ENCODE measurements around the gene CLPX.
"Not testable (repeated sequence)": the region's sequence is repeated elsewhere in the genome, so short reads cannot be mapped to it uniquely, and the experiment has no call there.

Gene CLPX

GRCh38 chr15:65184868-65185717 lies at the start of gene CLPX:
TSS of gene CLPX (minus strand) at chr15:65185342. CDS start at chr15:65185153, 189 bp downstream.
- in situ Hi-C loops (cut with MboI; ENCODE audit: low sequenced_read_pairs), result no loop called here

- in situ Hi-C loops (cut with MboI; ENCODE audit: low sequenced_read_pairs), result no loop called here
Observed at GRCh38 chr15:65233696-65234095, 48.6 kb upstream of the CLPX start.

GRCh38 chr15:65232520-65232919 lies 47.4 kb upstream of the CLPX start:
- in situ Hi-C loops (cut with MboI; ENCODE audit: low sequenced_read_pairs), result no loop called here

- in situ Hi-C loops (cut with MboI; ENCODE audit: low sequenced_read_pairs), result no loop called here
Observed at GRCh38 chr15:65231306-65231705, 46.2 kb upstream of the CLPX start.

- in situ Hi-C loops (cut with MboI; ENCODE audit: low sequenced_read_pairs), result not testable (repeated sequence)
Observed at GRCh38 chr15:65226901-65227300, 41.8 kb upstream of the CLPX start.

GRCh38 chr15:65226221-65226620 lies 41.1 kb upstream of the CLPX start:
- in situ Hi-C loops (cut with MboI; ENCODE audit: low sequenced_read_pairs), result no loop called here

- in situ Hi-C loops (cut with MboI; ENCODE audit: low sequenced_read_pairs), result no loop called here
Observed at GRCh38 chr15:65223996-65224395, 38.9 kb upstream of the CLPX start.

GRCh38 chr15:65222891-65223290 lies 37.7 kb upstream of the CLPX start:
- in situ Hi-C loops (cut with MboI; ENCODE audit: low sequenced_read_pairs), result no loop called here

GRCh38 chr15:65221697-65222096 lies 36.6 kb upstream of the CLPX start:
- in situ Hi-C loops (cut with MboI; ENCODE audit: low sequenced_read_pairs), result no loop called here

GRCh38 chr15:65219137-65219536 lies 34.0 kb upstream of the CLPX start:
- in situ Hi-C loops (cut with MboI; ENCODE audit: low sequenced_read_pairs), result no loop called here

GRCh38 chr15:65217526-65218482 lies 32.7 kb upstream of the CLPX start:
- in situ Hi-C loops (cut with MboI; ENCODE audit: low sequenced_read_pairs), result no loop called here

GRCh38 chr15:65215496-65215895 lies 30.4 kb upstream of the CLPX start:
- in situ Hi-C loops (cut with MboI; ENCODE audit: low sequenced_read_pairs), result no loop called here

GRCh38 chr15:65214010-65214409 lies 28.9 kb upstream of the CLPX start:
- in situ Hi-C loops (cut with MboI; ENCODE audit: low sequenced_read_pairs), result no loop called here

GRCh38 chr15:65213241-65213640 lies 28.1 kb upstream of the CLPX start:
- in situ Hi-C loops (cut with MboI; ENCODE audit: low sequenced_read_pairs), result no loop called here

- in situ Hi-C loops (cut with MboI; ENCODE audit: low sequenced_read_pairs), result no loop called here
Observed at GRCh38 chr15:65212097-65212496, 27.0 kb upstream of the CLPX start.

GRCh38 chr15:65211482-65211982 lies 26.4 kb upstream of the CLPX start:
- in situ Hi-C loops (cut with MboI; ENCODE audit: low sequenced_read_pairs), result no loop called here

GRCh38 chr15:65210770-65211481 lies 25.8 kb upstream of the CLPX start, which contains the start of gene CILP:
TSS of gene CILP (minus strand) at chr15:65211473. CDS start at chr15:65209755, 1,718 bp downstream.
- in situ Hi-C loops (cut with MboI; ENCODE audit: low sequenced_read_pairs), result no loop called here

GRCh38 chr15:65209701-65210643 lies 24.8 kb upstream of the CLPX start:
- in situ Hi-C loops (cut with MboI; ENCODE audit: low sequenced_read_pairs), result no loop called here

GRCh38 chr15:65208647-65209046 lies 23.5 kb upstream of the CLPX start:
- in situ Hi-C loops (cut with MboI; ENCODE audit: low sequenced_read_pairs), result no loop called here
